H1 (cell line): ENCODE data around the gene TSPOAP1. TPM values are rescaled to one million over a fixed set of nuclear protein-coding genes. Genes with fewer than 3 reads are reported as not detected.

Source experiments
- CEBPB ChIP-seq: IDR thresholded peaks from 2 replicates; pipeline ENCODE4 v1.6.1; 2012; ENCODE audit warnings: low read depth, low read length
- polyA plus RNA-seq, 7 experiments: library from polyadenylated mRNA; depleted of rRNA in 3 of 7; stranded (reverse) in 5 of 7; unstranded in 2 of 7; fragments of >200 nt in 5 of 7; fragments of 200-250 nt in 2 of 7; gene quantifications; 1 replicate in 5 of 7; 2 replicates in 1 of 7; 4 replicates in 1 of 7; pipeline versions ENCODE4 v1.2.1 to v1.2.3, GENCODE V29; 2011 to 2013; ENCODE audit warnings: missing spikeins in 2 of 7, mixed read lengths in 2 of 7
- total RNA-seq: library from RNA; stranded (reverse); fragmentation: NEBNext Ultra II Directional; extraction: Animal tissue kit (Norgen Biotek cat#: 25700); gene quantifications from 2 replicates; pipeline ENCODE4 v1.2.1, GENCODE V29; 2021
- TF ChIP-seq, protein P1 (sequence below): fragments of 300-600 bp; sonication (generic); IDR thresholded peaks from 2 replicates; pipeline ENCODE4 v1.7.1; 2012; ENCODE audit warnings: low read length, moderate library complexity, mild to moderate bottlenecking, inconsistent platforms; ENCODE audit not compliant: insufficient replicate concordance

Gene TSPOAP1
- total and polyA plus RNA-seq, 2 of the 8 experiments (the other 6 are each of a cell fraction or from before 2014, with no cell fraction given): 7.6 to 9.2 TPM

DNA sequence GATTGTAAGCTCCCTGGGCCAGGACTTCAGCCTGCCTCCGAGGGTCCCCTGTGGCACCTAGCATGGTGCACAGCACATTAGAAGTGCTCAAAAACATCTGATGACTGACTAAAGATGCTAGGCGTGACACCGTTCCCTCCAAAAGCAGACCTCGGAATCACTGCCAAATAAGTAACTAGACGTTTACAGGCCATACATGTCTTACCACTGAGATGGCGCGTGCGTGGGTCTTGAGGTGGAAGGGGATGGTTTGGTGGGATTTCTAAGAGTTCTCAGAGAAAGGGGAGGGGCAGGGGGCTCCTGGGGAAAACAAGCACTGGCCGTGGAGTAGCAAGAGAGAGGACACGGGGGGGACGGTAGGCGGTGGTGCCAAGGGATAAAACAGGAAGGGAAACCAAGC lies 60.3 kb downstream of the TSPOAP1 start (continued):
- TF ChIP-seq, protein P1, sequence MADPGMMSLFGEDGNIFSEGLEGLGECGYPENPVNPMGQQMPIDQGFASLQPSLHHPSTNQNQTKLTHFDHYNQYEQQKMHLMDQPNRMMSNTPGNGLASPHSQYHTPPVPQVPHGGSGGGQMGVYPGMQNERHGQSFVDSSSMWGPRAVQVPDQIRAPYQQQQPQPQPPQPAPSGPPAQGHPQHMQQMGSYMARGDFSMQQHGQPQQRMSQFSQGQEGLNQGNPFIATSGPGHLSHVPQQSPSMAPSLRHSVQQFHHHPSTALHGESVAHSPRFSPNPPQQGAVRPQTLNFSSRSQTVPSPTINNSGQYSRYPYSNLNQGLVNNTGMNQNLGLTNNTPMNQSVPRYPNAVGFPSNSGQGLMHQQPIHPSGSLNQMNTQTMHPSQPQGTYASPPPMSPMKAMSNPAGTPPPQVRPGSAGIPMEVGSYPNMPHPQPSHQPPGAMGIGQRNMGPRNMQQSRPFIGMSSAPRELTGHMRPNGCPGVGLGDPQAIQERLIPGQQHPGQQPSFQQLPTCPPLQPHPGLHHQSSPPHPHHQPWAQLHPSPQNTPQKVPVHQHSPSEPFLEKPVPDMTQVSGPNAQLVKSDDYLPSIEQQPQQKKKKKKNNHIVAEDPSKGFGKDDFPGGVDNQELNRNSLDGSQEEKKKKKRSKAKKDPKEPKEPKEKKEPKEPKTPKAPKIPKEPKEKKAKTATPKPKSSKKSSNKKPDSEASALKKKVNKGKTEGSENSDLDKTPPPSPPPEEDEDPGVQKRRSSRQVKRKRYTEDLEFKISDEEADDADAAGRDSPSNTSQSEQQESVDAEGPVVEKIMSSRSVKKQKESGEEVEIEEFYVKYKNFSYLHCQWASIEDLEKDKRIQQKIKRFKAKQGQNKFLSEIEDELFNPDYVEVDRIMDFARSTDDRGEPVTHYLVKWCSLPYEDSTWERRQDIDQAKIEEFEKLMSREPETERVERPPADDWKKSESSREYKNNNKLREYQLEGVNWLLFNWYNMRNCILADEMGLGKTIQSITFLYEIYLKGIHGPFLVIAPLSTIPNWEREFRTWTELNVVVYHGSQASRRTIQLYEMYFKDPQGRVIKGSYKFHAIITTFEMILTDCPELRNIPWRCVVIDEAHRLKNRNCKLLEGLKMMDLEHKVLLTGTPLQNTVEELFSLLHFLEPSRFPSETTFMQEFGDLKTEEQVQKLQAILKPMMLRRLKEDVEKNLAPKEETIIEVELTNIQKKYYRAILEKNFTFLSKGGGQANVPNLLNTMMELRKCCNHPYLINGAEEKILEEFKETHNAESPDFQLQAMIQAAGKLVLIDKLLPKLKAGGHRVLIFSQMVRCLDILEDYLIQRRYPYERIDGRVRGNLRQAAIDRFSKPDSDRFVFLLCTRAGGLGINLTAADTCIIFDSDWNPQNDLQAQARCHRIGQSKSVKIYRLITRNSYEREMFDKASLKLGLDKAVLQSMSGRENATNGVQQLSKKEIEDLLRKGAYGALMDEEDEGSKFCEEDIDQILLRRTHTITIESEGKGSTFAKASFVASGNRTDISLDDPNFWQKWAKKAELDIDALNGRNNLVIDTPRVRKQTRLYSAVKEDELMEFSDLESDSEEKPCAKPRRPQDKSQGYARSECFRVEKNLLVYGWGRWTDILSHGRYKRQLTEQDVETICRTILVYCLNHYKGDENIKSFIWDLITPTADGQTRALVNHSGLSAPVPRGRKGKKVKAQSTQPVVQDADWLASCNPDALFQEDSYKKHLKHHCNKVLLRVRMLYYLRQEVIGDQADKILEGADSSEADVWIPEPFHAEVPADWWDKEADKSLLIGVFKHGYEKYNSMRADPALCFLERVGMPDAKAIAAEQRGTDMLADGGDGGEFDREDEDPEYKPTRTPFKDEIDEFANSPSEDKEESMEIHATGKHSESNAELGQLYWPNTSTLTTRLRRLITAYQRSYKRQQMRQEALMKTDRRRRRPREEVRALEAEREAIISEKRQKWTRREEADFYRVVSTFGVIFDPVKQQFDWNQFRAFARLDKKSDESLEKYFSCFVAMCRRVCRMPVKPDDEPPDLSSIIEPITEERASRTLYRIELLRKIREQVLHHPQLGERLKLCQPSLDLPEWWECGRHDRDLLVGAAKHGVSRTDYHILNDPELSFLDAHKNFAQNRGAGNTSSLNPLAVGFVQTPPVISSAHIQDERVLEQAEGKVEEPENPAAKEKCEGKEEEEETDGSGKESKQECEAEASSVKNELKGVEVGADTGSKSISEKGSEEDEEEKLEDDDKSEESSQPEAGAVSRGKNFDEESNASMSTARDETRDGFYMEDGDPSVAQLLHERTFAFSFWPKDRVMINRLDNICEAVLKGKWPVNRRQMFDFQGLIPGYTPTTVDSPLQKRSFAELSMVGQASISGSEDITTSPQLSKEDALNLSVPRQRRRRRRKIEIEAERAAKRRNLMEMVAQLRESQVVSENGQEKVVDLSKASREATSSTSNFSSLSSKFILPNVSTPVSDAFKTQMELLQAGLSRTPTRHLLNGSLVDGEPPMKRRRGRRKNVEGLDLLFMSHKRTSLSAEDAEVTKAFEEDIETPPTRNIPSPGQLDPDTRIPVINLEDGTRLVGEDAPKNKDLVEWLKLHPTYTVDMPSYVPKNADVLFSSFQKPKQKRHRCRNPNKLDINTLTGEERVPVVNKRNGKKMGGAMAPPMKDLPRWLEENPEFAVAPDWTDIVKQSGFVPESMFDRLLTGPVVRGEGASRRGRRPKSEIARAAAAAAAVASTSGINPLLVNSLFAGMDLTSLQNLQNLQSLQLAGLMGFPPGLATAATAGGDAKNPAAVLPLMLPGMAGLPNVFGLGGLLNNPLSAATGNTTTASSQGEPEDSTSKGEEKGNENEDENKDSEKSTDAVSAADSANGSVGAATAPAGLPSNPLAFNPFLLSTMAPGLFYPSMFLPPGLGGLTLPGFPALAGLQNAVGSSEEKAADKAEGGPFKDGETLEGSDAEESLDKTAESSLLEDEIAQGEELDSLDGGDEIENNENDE: no peak
- TF ChIP-seq CEBPB: no peak
- TF ChIP-seq, all 59 proteins: peak for 0
